Mucosa of descending colon (tissue), 3 donors: ENCODE data around the gene LYSMD1. TPM values are rescaled to one million over a fixed set of nuclear protein-coding genes. Genes with fewer than 3 reads are reported as not detected.
"Not testable (repeated sequence)": the region's sequence is repeated elsewhere in the genome, so short reads cannot be mapped to it uniquely, and the experiment has no call there.

Experiments
- ATAC-seq: fragments of 200-7000 bp; cut with Tn5 transposase; one replicate; pipeline ENCODE4 v1.9.1; 2020; ENCODE audit warnings: mild to moderate bottlenecking, moderate library complexity
- DNase-seq, 3 donors: peaks; one replicate each; pipeline ENCODE4 v3.0.0-alpha.2; 2020
- H3K36me3 ChIP-seq: fragments of 200-600 bp; one replicate; pipeline ENCODE4 v1.8.0; 2021; ENCODE audit warnings: low read depth, mild to moderate bottlenecking
- H3K4me1 ChIP-seq: fragments of 200-600 bp; one replicate; pipeline ENCODE4 v1.8.0; 2021; ENCODE audit warnings: low read depth, mild to moderate bottlenecking
- H3K4me3 ChIP-seq: fragments of 200-600 bp; one replicate; pipeline ENCODE4 v1.8.0; 2021; ENCODE audit warnings: mild to moderate bottlenecking
- H3K9me3 ChIP-seq: fragments of 200-600 bp; one replicate; pipeline ENCODE4 v1.8.0; 2021; ENCODE audit warnings: mild to moderate bottlenecking
- CTCF ChIP-seq: fragments of 200-600 bp; IDR thresholded peaks from one replicate; pipeline ENCODE4 v1.8.0; 2022; ENCODE audit warnings: antibody characterized with exemption, mild to moderate bottlenecking
- intact Hi-C, 2 donors: fragments of 100-400 bp; cut with DNase I in 1 of 2; cut with micrococcal nuclease in 1 of 2; formaldehyde crosslinking; loops; one replicate each; pipeline versions ENCODE4 v1.11.0 to v1.11.1; 2022; cut with DNase I, micrococcal nuclease
- total RNA-seq, 3 donors: library from RNA; stranded (reverse); fragmentation: NEBNext Ultra II Directional in 2 of 3; extraction: Animal tissue kit (Norgen Biotek cat#: 25700) in 2 of 3; gene quantifications; one replicate each; pipeline versions ENCODE4 v1.2.1 to v1.2.4, GENCODE V29; 2021 to 2023
- donor health status: DM: no; HTN: no; CAD: no; lungs with moderate emphysema.
- donor health status: DM: no; HTN: no; CAD: no.
- donor health status: DM: no; HTN: yes; CAD: no.

Gene LYSMD1
- total RNA-seq, 3 donors from 2014 or later, result 7.6 to 14.0 (median 10.0) TPM

DNA sequence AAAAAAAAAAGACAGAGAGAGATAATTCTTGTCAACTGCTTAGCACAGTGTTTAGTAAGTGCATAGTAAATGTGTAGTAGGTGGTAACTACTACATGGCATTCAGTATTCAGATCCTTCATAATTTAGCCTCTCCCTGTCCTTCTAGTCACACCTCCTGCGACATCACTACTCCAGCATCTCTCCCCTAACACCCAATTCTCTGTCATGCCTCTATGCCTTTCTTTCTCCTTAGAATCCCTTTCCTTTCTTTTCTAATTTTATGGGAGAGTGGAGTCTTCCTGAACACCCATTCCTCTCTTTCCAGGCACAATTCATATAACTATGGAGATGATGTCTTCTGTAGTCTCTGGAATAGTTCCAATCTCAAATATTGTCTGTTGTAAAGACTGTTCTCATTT is 28.2 kb upstream of the LYSMD1 start:
- H3K36me3 ChIP-seq, result no peaks in the 10 kb centered on the region
- H3K4me3 ChIP-seq, result no peak overlapping the region
- ATAC-seq, result no peak
- intact Hi-C loops, result no loop called here
- H3K9me3 ChIP-seq, result no peaks in the 10 kb centered on the region
- peaks cover 3% of the 10 kb centered on the region for H3K4me1 ChIP-seq
- no peak for DNase-seq
- TF ChIP-seq CTCF, result no peak

- TF ChIP-seq CTCF, result no peak
- no peak for DNase-seq
- Histone ChIP-seq H3K36me3 (no peaks in the 10 kb centered on the region), H3K4me1 (peaks cover 9% of the 10 kb centered on the region), H3K4me3 (no peak overlapping the region), H3K9me3 (no peaks in the 10 kb centered on the region)
- no peak for ATAC-seq
- intact Hi-C loops, result no loop called here
Observed at GRCh38 chr1:151193304-151193703, 27.6 kb upstream of the LYSMD1 start.

DNA sequence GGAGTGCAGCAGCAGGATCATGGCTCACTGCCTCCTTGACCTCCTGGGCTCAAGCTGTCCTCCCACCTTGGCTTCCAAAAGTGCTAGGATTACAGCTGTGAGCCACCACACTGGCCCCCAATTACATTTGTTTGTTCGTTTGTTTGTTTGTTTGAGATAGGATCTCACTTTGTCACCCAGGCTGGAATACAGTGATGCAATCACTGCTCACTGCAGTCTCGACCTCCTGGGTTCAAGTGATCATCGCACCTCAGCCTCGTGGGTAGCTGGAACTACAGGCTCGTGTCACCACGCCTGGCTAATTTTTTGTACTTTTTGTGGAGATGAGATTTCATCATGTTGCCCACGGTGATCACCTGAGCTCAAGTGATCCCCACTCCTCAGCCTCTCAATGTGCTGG is 26.3 kb upstream of the LYSMD1 start:
- TF ChIP-seq CTCF, result no peak
- Histone ChIP-seq H3K4me1 (peaks cover 9% of the 10 kb centered on the region), H3K36me3 (no peaks in the 10 kb centered on the region), H3K9me3 (no peaks in the 10 kb centered on the region), H3K4me3 (no peak overlapping the region)
- ATAC-seq (no peak), DNase-seq (no peak)
- intact Hi-C loops, result no loop called here

GRCh38 chr1:151189637-151190445 is 24.1 kb upstream of the LYSMD1 start, which contains the start of gene VPS72:
VPS72 (minus strand) TSS chr1:151190197; CDS start chr1:151190121, 76 bp downstream.
- Histone ChIP-seq H3K9me3 (no peaks in the 10 kb centered on the region), H3K4me1 (peaks cover 9% of the 10 kb centered on the region), H3K36me3 (no peaks in the 10 kb centered on the region), H3K4me3 (peak within 1 kb of the TSS; percentile 63)
- intact Hi-C loops, result no loop called here
- ATAC-seq (peak; percentile 98), DNase-seq (peak; percentile 86 to 90 (median 90))
- TF ChIP-seq CTCF, result peak; percentile 16

DNA sequence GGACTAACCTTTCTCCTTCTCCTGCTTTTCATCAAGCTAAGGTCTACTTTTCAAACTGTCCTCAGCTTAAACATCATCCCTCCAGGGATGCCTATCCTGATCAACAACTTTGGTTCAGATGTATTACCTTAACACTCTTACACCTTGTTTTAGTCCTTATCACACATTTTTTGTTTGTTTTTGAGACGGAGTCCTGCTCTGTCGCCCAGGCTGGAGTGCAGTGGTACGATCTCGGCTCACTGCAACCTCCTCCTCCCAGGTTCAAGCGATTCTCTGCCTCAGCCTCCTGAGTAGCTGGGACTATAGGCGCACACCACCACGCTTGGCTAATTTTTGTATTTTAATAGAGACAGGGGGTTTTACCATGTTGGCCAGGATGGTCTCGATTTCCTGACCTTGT is 23.0 kb upstream of the LYSMD1 start:
- intact Hi-C loops, H3K4me1 ChIP-seq, H3K36me3 ChIP-seq, H3K4me3 ChIP-seq, ATAC-seq, H3K9me3 ChIP-seq: not testable (repeated sequence)
- DNase-seq, result peak in 1 of 3 donors; percentile 18

GRCh38 chr1:151187205-151187604 is 21.5 kb upstream of the LYSMD1 start:
- TF ChIP-seq CTCF, result no peak
- H3K36me3 ChIP-seq, result peaks cover 12% of the 10 kb centered on the region
- no peaks in the 10 kb centered on the region for H3K9me3 ChIP-seq
- DNase-seq (no peak), ATAC-seq (no peak)
- intact Hi-C loops, result no loop called here
- peaks cover 9% of the 10 kb centered on the region for H3K4me1 ChIP-seq
- H3K4me3 ChIP-seq, result no peak overlapping the region
